DOHH2 (cell line): ENCODE results near the gene NPAS2.

ENCODE experiments used
- CTCF ChIP-seq: fragments of 200-600 bp; sonication (generic); IDR thresholded peaks from one replicate; pipeline ENCODE4 v1.5.1; 2014; ENCODE audit warnings: antibody characterized with exemption, mild to moderate bottlenecking, low read depth, low read length; ENCODE audit not compliant: poor library complexity, severe bottlenecking
- EZH2phosphoT487 ChIP-seq: fragments of 200-600 bp; sonication (generic); IDR thresholded peaks from 2 replicates; pipeline ENCODE4 v1.6.1; 2017; ENCODE audit warnings: borderline replicate concordance, mild to moderate bottlenecking, antibody characterized with exemption, low read length, moderate library complexity, mixed read lengths

GRCh38 chr2:100936070-100936741 is 116.3 kb downstream of the NPAS2 start:
- TF ChIP-seq CTCF: no peak
- no peak for TF ChIP-seq EZH2phosphoT487
